ENCODE data around the gene PLSCR2.

The PLSCR2 gene

DNA sequence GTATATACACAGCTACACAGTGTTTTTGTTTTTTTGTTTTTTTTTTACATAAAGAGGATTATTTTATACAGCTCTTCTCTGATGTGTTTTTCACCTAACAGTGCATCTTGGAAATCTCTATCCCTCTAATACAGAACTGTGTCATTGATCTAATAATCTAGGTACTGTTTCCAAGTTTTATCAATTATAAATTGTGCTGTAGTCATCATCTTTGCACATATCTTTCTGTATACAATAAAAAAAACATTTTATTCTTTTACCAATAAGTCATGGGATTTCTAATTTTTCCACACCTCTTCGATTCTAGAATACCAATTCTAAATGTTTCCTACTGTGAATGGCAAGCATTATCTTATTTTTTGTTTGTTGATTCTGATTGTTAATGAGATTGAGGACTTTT is 1.7 kb upstream of the PLSCR2 start:
- TF ChIP-seq, protein P1, sequence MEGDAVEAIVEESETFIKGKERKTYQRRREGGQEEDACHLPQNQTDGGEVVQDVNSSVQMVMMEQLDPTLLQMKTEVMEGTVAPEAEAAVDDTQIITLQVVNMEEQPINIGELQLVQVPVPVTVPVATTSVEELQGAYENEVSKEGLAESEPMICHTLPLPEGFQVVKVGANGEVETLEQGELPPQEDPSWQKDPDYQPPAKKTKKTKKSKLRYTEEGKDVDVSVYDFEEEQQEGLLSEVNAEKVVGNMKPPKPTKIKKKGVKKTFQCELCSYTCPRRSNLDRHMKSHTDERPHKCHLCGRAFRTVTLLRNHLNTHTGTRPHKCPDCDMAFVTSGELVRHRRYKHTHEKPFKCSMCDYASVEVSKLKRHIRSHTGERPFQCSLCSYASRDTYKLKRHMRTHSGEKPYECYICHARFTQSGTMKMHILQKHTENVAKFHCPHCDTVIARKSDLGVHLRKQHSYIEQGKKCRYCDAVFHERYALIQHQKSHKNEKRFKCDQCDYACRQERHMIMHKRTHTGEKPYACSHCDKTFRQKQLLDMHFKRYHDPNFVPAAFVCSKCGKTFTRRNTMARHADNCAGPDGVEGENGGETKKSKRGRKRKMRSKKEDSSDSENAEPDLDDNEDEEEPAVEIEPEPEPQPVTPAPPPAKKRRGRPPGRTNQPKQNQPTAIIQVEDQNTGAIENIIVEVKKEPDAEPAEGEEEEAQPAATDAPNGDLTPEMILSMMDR (IDR thresholded peaks at IDR 0.05): no peak

DNA sequence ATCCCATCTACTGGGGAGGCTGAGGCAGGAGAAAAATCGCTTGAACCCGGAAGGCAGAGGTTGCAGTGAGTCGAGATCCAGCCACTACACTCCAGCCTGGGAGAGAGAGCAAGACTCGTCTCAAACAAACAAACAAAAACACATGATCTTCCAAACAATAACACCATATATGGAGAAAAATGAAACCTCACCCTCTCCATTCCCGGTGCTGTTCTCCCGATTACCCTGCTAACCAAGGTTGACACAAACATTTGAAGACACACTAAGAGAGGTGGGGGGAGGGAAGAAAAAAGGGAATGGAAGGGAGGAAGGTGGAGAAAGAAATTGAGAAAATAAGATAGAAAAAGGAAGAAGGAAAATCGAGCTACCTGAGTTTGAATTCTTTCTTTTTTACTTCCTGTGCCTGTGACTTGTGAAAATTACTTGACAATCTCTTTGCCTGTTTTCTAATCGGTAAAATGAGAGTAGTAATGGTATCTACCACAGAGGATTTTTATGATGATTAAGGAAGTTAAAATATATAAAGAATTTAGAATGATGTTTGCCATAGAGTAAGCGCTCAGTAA is 1.1 kb upstream of the PLSCR2 start:
- TF ChIP-seq, protein P1 (IDR thresholded peaks at IDR 0.05): no peak

DNA sequence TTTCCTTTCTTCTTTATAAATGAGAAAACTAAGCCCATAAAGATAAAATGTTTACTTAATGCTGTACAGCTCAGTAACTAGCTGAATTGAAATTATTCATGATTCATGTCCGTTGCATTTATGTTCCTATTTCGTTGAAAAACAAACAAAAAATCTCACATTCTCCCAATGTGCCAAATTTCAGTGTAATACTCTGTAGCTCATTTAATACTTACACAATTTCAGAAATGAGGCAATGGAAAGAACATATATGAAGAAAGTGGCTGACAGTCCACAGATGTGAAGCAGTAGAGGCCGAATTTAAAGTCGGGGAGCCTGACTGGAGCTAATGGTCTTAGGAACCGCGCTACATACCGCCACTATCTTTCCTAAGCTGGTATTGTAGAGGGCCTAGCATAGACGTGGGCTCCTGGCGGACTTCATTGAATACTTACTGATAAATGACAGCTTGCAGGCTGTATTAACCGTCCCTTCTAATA is 651 bp downstream of the PLSCR2 start:
- TF ChIP-seq, protein P1 (IDR thresholded peaks at IDR 0.05): no peak

DNA sequence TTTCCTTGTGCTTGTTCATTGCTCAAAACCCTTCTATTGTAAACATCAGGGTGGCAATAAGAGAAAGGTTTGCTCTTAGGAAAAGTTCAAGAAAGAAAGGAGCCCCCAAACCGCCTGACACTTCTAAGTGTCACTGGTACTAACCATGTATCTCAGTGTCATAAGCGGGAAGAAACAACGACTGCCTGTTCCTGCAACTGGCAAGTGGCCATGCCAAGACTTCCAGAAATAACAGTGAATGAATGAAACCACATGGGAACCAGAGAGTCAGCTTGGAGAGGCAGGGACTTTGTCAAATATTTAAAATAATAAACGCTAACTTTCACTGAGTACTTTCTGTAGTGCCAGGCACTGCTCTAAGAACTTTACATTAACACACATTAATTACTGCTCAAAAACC is 1.1 kb downstream of the PLSCR2 start:
- TF ChIP-seq, protein P1 (IDR thresholded peaks at IDR 0.05): no peak

DNA sequence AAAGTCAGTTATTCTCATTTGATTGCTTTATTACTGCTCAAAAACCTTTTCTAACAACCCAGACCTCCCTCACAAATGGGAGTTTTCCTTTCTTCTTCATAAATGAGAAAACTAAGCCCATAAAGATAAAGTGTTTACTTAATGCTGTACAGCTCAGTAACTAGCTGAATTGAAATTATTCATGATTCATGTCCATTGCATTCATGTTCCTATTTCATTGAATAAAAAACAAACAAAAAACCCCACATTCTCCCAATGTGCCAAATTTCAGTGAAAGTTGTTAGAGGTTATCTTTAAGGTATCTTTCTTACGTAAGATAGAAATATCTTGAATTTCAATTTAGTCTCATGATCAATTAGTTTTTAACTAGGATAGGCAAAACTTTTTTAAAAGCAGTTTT is 2.8 kb downstream of the PLSCR2 start:
- TF ChIP-seq, protein P1 (IDR thresholded peaks at IDR 0.05): no peak

DNA sequence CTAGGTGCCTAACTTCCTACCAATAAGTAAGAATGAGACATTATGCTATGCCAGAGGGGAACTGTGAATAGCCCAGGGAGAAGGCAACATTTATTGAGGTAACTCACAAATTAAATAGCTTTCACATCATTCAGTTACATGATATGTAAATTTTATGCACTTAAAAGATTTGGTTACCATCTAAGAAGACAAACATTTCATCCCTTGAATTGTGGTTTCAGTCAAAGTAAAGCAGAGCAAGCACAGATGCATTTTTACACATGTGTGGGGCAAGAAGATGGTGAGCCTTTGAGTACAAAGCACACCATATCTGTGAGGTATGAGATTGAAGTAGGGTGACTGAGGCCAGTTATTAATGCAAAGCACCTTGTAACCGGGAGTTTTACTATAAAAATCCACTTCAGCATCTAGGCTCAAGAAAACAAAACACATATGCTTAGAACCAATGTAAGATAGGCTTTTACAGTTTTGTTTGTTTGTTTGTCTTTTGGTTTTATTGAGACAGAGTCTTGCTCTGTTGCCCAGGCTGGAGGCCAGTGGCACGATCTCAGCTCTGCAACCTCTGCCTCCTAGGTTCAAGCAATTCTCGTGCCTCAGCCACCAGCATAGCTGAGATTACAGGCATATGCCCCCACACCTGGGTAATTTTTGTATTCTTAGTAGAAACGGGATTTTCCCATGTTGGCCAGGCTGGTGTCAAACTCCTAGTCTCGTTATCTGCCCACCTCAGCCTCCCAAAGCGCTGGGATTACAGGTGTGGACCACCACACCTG is 3.5 kb downstream of the PLSCR2 start:
- TF ChIP-seq, protein P1 (IDR thresholded peaks at IDR 0.05): no peak

DNA sequence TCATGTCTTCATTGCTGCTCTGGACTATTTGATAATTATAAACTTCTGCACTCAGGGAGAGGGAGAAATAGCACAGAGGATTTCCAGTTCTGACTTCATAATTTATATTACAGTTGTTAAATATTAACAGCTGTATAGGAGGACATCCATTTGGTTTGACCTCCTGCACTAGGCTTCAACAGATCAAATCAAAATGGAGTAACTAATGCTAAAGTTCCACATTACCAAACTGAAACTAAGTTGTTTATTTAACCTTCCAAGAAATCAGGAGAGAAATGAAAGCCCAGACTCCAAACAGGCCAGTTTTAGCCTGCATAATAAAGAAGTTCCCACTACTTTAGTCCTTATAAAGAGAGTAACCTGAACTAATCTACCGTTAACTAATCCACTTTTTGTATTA is 4.6 kb downstream of the PLSCR2 start:
- TF ChIP-seq, protein P1 (IDR thresholded peaks at IDR 0.05): no peak
